MCF 10A (cell line): Measurements from ENCODE around the gene AP1G2. TPM values are rescaled to one million over a fixed set of nuclear protein-coding genes. Genes with fewer than 3 reads are reported as not detected.

Experiments
- BruUV-seq: library from RNA; stranded (reverse); fragments of 400-500 nt; replicated peaks from 2 replicates; lab custom pipeline; 2021; lab: Mats Ljungman, UMichigan
- CTCF ChIA-PET: fragments of 300-600 bp; sonication (Branson Sonifier 250); formaldehyde crosslinking; extraction: SDS; loops from one replicate; lab custom pipeline; 2021; ENCODE audit warnings: antibody characterized with exemption, inconsistent platforms; lab: Yijun Ruan, JAX
- POLR2A ChIA-PET: fragments of 300-600, 350-650 bp; sonication (Branson Sonifier 250); formaldehyde crosslinking; extraction: SDS; loops from one replicate; lab custom pipeline; 2020; ENCODE audit warnings: antibody characterized with exemption, inconsistent platforms; lab: Yijun Ruan, JAX
- DNase-seq: peaks from one replicate; pipeline ENCODE4 v3.0.0-alpha.2; 2018; ENCODE audit not compliant: unreplicated experiment
- H3K27ac Mint-ChIP-seq: one replicate; pipeline ENCODE4 v1.8.0; 2022; ENCODE audit warnings: mild to moderate bottlenecking, low read depth, mixed read lengths; ENCODE audit not compliant: unreplicated experiment
- H3K27me3 Mint-ChIP-seq: one replicate; pipeline ENCODE4 v1.8.0; 2022; ENCODE audit warnings: mixed read lengths; ENCODE audit not compliant: insufficient read depth, unreplicated experiment
- H3K36me3 Mint-ChIP-seq: one replicate; pipeline ENCODE4 v1.8.0; 2022; ENCODE audit warnings: mild to moderate bottlenecking, moderate library complexity, mixed read lengths; ENCODE audit not compliant: insufficient read depth, unreplicated experiment
- H3K4me1 Mint-ChIP-seq: one replicate; pipeline ENCODE4 v1.8.0; 2022; ENCODE audit warnings: mixed read lengths; ENCODE audit not compliant: insufficient read depth, unreplicated experiment
- H3K4me3 Mint-ChIP-seq: one replicate; pipeline ENCODE4 v1.8.0; 2022; ENCODE audit warnings: mild to moderate bottlenecking, moderate library complexity, mixed read lengths; ENCODE audit not compliant: unreplicated experiment
- H3K9me3 Mint-ChIP-seq: one replicate; pipeline ENCODE4 v1.8.0; 2022; ENCODE audit warnings: mixed read lengths; ENCODE audit not compliant: unreplicated experiment
- CTCF ChIP-seq: fragments of 200-600 bp; IDR thresholded peaks from one replicate; pipeline ENCODE4 v1.8.0; 2022; ENCODE audit warnings: antibody characterized with exemption, mild to moderate bottlenecking; ENCODE audit not compliant: unreplicated experiment
- intact Hi-C: fragments of 100-400 bp; cut with micrococcal nuclease; formaldehyde crosslinking; loops from 2 replicates; pipeline ENCODE4 v1.14.1; 2022
- total RNA-seq: library from RNA; stranded (reverse); gene quantifications from 2 replicates; pipeline ENCODE4 v1.2.3, GENCODE V29; 2022

Gene AP1G2
- total RNA-seq, 1 experiment from 2014 or later = 89.2 TPM

DNA sequence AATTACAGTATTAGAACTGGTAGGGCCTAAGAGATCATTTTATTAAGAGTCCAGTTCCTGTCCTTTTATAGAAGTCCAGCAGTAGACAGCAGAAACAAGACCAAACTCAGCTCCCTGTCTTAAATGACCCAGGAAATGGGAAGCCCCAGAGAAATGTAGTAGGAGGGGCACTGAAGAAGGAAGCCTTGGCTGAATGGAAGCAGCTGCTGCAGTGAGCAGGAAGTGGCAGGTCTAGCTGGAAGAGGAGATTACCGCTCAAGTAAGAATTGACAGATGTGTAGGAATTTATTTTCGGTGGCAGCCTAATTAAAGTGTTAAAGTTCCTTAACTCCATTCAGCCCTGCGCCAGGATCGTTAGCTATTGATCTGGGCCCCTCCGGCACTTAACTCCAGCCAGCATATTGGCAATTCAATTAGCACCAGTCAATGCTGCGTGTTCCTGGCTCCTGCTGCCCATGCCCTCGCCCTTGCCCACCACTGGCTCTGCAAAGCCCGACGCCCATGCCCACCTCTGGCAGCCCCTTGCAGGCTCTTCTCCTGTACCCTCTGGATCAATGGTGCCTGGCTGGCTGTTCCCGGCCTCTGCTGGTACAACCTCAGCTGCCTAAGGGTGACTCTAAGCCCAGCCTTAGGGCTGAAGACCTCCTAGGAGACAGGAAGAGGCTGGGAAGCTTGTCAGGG lies 37.1 kb downstream of the AP1G2 start:
- POLR2A ChIA-PET = interaction anchor here (0.7 to 1.1 kb wide), 2 partner anchors 9 to 43 kb away, joined by 3 read pairs; no protein-coding TSS in a partner anchor
- intact Hi-C loops = no loop called here
- no peak overlapping the region for H3K27ac Mint-ChIP-seq
- H3K4me1 Mint-ChIP-seq = no peaks in the 10 kb centered on the region
- no peaks in the 10 kb centered on the region for H3K9me3 Mint-ChIP-seq
- no peaks in the 10 kb centered on the region for H3K27me3 Mint-ChIP-seq
- TF ChIP-seq CTCF = no peak
- no peak for DNase-seq
- H3K4me3 Mint-ChIP-seq = no peak overlapping the region
- BruUV-seq = no TSS peak
- peaks cover 9% of the 10 kb centered on the region for H3K36me3 Mint-ChIP-seq
- CTCF ChIA-PET = interaction anchor here (0.7 to 5.5 kb wide), 5 partner anchors 9 to 563 kb away, joined by 3 to 33 read pairs (median 4); no protein-coding TSS in a partner anchor

GRCh38 chr14:23529016-23529415 lies 38.6 kb downstream of the AP1G2 start:
- TF ChIP-seq CTCF = no peak
- no TSS peak for BruUV-seq
- intact Hi-C loops = no loop called here
- Mint-ChIP-seq H3K9me3 (no peaks in the 10 kb centered on the region), H3K4me3 (no peak overlapping the region), H3K27ac (no peak overlapping the region), H3K4me1 (no peaks in the 10 kb centered on the region), H3K36me3 (peaks cover 14% of the 10 kb centered on the region), H3K27me3 (no peaks in the 10 kb centered on the region)
- CTCF ChIA-PET = interaction anchor here (0.6 to 5.5 kb wide), 12 partner anchors 9 to 1550 kb away, joined by 3 to 33 read pairs (median 3); no protein-coding TSS in a partner anchor
- POLR2A ChIA-PET = no interaction called here
- DNase-seq = no peak

- no peaks in the 10 kb centered on the region for H3K4me1 Mint-ChIP-seq
- peak; percentile 7 for TF ChIP-seq CTCF
- DNase-seq = no peak
- no peak overlapping the region for H3K27ac Mint-ChIP-seq
- POLR2A ChIA-PET = interaction anchor here (0.6 kb wide), 1 partner anchor 8 kb away, joined by 3 read pairs; no protein-coding TSS in a partner anchor
- no TSS peak for BruUV-seq
- CTCF ChIA-PET = interaction anchor here (0.6 to 5.5 kb wide), 10 partner anchors 9 to 1550 kb away, joined by 3 to 33 read pairs (median 3); no protein-coding TSS in a partner anchor
- intact Hi-C loops = no loop called here
- no peaks in the 10 kb centered on the region for H3K9me3 Mint-ChIP-seq
- no peak overlapping the region for H3K4me3 Mint-ChIP-seq
- peaks cover 14% of the 10 kb centered on the region for H3K36me3 Mint-ChIP-seq
- no peaks in the 10 kb centered on the region for H3K27me3 Mint-ChIP-seq
Observed at GRCh38 chr14:23528555-23528954, 39.0 kb downstream of the AP1G2 start.

DNA sequence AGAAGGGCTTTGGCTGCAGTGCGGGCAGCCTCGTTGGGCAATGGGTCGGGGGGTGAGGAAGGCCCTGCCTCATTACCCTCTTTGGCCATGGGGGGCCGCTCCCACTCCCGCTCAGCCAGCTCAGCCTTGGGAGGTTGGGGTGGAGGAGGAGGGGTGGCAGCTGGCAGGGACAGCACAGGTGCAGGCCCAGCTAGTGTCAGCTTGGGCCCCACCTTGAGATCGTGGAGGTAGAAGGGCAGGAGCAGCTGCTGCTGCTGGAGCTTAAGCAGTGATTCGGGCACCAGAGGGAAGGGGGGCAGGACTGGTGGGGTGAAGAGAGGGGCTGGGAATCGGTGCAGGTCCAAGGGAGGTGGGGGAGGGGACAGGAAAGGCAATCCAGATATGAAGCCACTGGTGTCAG lies 42.0 kb downstream of the AP1G2 start:
- H3K27ac Mint-ChIP-seq = no peak overlapping the region
- H3K27me3 Mint-ChIP-seq = no peaks in the 10 kb centered on the region
- ChIA-PET CTCF (interaction anchor here (0.7 to 0.9 kb wide), 2 partner anchors 35 to 457 kb away, joined by 4 to 6 read pairs; no protein-coding TSS in a partner anchor), POLR2A (no interaction called here)
- H3K36me3 Mint-ChIP-seq = peaks cover 14% of the 10 kb centered on the region
- intact Hi-C loops = no loop called here
- H3K4me3 Mint-ChIP-seq = no peak overlapping the region
- DNase-seq = no peak
- no peaks in the 10 kb centered on the region for H3K4me1 Mint-ChIP-seq
- no peaks in the 10 kb centered on the region for H3K9me3 Mint-ChIP-seq
- no peak for TF ChIP-seq CTCF
- no TSS peak for BruUV-seq
